ENCODE results near the gene LILRB3.
"Not testable (repeated sequence)": the region's sequence is repeated elsewhere in the genome, so short reads cannot be mapped to it uniquely, and the experiment has no call there.

LILRB3 gene

DNA sequence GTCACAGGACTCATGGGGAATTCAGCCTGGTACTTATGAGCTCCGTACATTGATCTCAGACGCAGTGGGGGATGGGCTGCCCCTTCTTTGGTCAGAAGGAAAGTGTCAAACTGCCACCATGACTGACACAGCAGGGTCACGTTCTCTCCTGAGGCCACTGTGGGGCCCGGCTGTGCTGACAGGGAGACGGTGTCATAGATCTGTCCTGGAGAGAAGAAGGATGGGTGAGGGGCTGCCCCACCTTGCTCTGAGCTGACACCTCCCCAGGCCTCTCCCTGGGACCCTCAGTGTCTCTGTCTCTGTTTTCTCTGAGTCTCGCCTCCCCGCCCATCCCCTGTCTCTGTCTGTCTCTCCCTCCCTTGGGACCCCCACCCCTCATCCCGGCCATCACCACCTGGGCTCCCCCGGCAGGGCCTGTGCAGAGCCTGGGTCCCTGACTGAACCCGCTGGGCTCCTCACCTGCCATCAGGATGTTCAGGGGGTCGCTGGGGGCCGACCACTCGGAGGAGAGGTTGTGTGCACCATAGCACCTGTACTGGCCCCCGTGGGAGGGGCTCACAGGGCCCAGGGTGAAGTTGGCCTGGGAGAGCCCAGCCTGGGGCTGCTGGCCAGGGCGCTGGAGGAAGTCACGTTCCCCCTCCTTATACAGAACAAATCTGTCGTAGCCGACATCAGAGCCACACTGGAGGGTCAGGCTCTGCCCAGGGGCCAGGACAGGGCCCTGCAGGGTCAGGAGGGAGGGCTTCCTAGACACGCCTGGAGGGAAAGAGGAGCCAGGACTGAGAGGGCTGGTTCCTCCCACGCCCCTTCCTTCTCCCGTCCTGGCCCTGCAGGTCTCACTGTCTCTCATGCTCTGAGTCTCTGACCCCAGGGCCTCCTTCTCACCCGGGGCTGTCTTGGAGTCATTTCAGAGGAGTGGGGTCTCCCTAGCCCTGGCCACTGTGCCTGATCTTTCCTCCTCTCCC is 17.8 kb upstream of the LILRB3 start:
- H3K4me1 ChIP-seq (ENCODE audit: insufficient read depth, low read length); H3K4me3 ChIP-seq (ENCODE audit: low read length); H3K27me3 ChIP-seq (ENCODE audit: insufficient read depth, low read length); H3K9me3 ChIP-seq (ENCODE audit: insufficient read depth, low read depth, low read length); H3K9ac ChIP-seq (ENCODE audit: low read depth, low read length); H3K27ac ChIP-seq (ENCODE audit: low read length); H3K36me3 ChIP-seq (ENCODE audit: insufficient read depth, low read depth, low read length): not testable (repeated sequence)

DNA sequence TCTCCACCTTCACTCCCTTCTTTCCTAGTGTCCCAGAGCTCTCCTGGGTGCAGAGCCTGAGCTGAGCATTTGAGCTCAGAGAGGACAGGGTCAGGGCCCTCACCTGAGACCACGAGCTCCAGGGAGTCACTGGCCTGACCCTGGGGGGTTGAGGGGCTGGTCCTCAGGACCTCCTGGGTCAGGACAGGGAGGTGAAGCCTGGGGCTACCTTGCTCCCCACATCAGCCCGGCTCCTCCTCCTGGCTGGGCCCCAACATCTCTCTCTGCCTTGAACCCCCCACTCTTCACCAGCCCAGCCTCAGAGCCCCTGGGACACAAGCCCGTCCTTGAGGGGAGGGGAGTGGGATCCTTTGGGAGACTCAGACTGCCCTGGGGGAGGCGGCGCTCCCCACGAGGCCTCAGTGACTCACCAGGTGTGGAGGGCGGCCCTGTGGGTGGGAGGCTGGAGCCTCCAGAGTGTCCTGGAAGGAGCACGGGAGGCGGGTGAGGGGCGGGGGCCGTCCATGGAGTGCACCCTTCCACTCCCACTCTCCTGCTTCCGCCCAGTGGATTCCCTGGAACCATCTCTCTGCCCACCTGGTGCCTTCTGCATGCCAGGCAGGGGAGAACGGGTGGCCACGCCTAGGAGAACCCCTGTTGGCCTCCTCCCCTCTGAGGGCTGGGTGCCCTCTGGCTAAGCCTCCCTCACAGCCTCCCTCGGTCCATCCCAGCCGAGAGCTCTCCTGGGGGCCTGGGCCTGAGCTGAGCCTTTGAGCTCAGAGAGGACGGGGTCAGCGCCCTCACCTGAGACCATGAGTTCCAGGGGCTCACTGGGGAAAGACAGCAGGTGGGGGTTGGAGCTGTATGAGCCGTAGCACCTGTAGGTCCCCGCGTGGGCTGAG is 16.9 kb upstream of the LILRB3 start:
- H3K9me3 ChIP-seq (ENCODE audit: insufficient read depth, low read depth, low read length); H3K9ac ChIP-seq (ENCODE audit: low read depth, low read length); H3K27me3 ChIP-seq (ENCODE audit: insufficient read depth, low read length); H3K4me3 ChIP-seq (ENCODE audit: low read length); H3K36me3 ChIP-seq (ENCODE audit: insufficient read depth, low read depth, low read length); H3K27ac ChIP-seq (ENCODE audit: low read length); H3K4me1 ChIP-seq (ENCODE audit: insufficient read depth, low read length): not testable (repeated sequence)

DNA sequence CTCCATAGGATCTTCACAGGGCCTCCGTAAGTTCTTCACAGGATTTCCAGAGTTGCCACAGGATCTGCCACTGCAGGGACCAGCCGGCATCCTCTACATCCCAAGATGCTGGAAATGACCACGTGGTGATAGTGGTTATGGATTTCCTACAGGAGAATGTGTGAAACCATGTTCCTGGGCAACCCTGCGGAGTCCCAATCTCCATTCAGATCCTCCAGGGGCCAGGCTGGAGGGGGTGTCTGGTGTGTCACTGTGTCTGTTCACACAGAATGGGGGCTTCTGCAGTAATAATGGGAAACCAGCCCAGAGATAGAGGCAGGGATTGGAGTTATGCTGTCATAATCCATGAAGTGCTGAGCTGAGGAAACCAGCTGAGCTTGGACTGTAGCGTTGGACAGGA is 11.1 kb upstream of the LILRB3 start:
- H3K36me3 ChIP-seq (ENCODE audit: insufficient read depth, low read depth, low read length), result no peaks in the 10 kb centered on the region
- no peak overlapping the region for H3K4me3 ChIP-seq (ENCODE audit: low read length)
- H3K9me3 ChIP-seq (ENCODE audit: insufficient read depth, low read depth, low read length), result peaks cover 7% of the 10 kb centered on the region
- no peaks in the 10 kb centered on the region for H3K4me1 ChIP-seq (ENCODE audit: insufficient read depth, low read length)
- H3K9ac ChIP-seq (ENCODE audit: low read depth, low read length), result no peak overlapping the region
- H3K27me3 ChIP-seq (ENCODE audit: insufficient read depth, low read length), result peaks cover 41% of the 10 kb centered on the region
- H3K27ac ChIP-seq (ENCODE audit: low read length), result no peak overlapping the region

DNA sequence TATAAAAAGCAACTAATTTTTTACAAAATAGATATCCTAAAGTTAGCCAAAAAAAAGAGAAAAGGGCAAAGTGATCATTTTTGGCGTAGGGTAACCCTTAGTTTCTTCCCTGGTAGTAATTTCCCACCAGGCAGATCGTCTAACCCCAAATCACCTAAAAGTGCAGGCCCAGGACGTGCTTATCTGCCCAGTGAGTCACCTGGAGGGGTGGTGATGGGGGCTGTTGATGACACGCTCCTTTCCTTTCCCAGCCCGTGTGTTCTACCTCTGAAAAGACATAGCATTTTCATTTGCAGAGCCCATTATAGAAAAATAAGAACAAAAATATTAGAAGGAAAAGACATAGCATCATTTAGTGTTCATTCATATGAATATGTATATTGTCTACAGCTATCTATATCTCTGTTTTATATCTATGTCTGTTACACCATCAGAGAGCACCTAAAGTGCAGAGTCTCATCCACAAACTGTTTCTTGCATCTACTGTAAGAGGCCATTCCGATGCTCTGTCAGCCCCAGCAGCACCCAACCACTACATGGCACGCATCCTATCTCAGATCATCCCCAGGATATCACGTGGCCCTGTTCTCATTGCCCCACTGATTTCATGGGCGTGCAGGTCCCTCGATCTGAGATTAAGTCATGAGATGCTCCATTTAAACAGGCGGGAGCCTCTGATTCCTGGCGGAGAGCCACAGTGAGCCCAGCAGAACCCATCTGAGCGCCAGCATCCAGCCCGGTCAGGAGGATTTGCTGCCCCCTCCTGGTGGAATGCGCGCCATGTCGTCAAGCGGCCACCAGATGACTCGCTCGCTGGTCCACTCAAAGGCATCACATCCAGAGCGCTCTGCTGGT is 8.5 kb upstream of the LILRB3 start:
- no peak overlapping the region for H3K9ac ChIP-seq (ENCODE audit: low read depth, low read length)
- peaks cover 7% of the 10 kb centered on the region for H3K9me3 ChIP-seq (ENCODE audit: insufficient read depth, low read depth, low read length)
- no peaks in the 10 kb centered on the region for H3K36me3 ChIP-seq (ENCODE audit: insufficient read depth, low read depth, low read length)
- peaks cover 41% of the 10 kb centered on the region for H3K27me3 ChIP-seq (ENCODE audit: insufficient read depth, low read length)
- H3K4me3 ChIP-seq (ENCODE audit: low read length), result no peak overlapping the region
- no peak overlapping the region for H3K27ac ChIP-seq (ENCODE audit: low read length)
- no peaks in the 10 kb centered on the region for H3K4me1 ChIP-seq (ENCODE audit: insufficient read depth, low read length)

DNA sequence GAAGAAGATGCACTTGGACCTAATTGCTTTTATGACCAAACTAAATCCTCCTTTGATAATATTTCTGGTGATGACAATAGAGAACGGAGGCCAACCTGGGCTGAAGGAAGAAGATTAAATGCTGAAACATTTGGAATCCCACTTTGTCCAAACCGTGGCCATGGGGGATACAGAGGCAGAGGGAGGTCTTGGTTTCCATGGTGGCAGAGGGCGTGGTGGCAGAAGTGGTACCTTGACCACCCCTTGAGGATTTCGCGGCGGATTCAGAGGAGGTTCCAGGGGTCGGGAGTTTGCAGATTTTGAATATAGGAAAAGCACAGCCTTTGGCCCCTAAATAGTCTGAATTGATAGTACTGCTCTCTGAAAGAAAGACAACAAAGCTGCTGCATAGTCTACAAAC is 7.2 kb upstream of the LILRB3 start:
- H3K4me3 ChIP-seq (ENCODE audit: low read length), result no peak overlapping the region
- H3K36me3 ChIP-seq (ENCODE audit: insufficient read depth, low read depth, low read length), result no peaks in the 10 kb centered on the region
- no peaks in the 10 kb centered on the region for H3K4me1 ChIP-seq (ENCODE audit: insufficient read depth, low read length)
- no peak overlapping the region for H3K9ac ChIP-seq (ENCODE audit: low read depth, low read length)
- H3K27me3 ChIP-seq (ENCODE audit: insufficient read depth, low read length), result peaks cover 44% of the 10 kb centered on the region
- peaks cover 7% of the 10 kb centered on the region for H3K9me3 ChIP-seq (ENCODE audit: insufficient read depth, low read depth, low read length)
- no peak overlapping the region for H3K27ac ChIP-seq (ENCODE audit: low read length)

DNA sequence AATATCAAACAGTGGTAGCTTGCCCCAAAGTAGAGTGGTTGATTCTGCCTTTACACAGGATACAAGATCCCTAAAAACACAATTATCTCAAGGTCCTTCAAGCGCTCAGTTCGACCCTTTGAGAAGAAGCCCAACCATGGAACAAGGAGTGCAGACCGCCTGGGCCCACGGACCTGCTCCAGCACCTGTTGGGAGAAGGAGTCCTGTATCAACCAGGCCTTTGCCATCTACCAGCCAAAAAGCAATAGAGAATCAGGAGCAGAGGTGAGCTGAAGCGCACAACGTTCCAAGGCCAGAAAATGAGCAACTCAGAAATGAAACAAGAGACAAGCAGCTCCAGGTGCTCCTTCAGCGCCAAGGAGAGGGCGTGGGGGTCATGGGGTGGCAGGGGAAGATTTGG is 6.3 kb upstream of the LILRB3 start:
- Histone ChIP-seq H3K36me3 (ENCODE audit: insufficient read depth, low read depth, low read length) (no peaks in the 10 kb centered on the region), H3K4me1 (ENCODE audit: insufficient read depth, low read length) (no peaks in the 10 kb centered on the region), H3K27ac (ENCODE audit: low read length) (no peak overlapping the region), H3K9ac (ENCODE audit: low read depth, low read length) (no peak overlapping the region), H3K27me3 (ENCODE audit: insufficient read depth, low read length) (peaks cover 40% of the 10 kb centered on the region), H3K4me3 (ENCODE audit: low read length) (no peak overlapping the region), H3K9me3 (ENCODE audit: insufficient read depth, low read depth, low read length) (peaks cover 5% of the 10 kb centered on the region; the same call in 1 of the 2 replicates)

DNA sequence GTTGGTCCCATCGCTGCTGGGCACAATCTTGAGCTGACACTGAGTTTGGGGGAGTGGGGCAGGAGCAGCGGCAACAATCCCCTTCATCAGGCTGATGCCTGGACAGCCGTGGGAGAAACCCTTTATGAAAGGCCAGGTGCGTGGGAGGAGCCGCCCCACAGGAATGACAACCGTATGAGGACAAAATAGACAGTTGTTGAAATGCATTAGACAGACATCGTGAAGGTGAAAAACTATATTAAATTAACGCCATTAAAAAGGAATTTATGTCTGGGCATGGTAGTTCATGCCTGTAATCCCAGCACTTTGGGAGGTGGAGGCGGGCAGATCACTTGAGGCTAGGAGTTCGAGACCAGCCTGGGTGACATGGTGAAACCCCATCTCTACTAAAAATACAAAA is 1.8 kb upstream of the LILRB3 start:
- not testable (repeated sequence) for H3K4me3 ChIP-seq (ENCODE audit: low read length); H3K27ac ChIP-seq (ENCODE audit: low read length); H3K4me1 ChIP-seq (ENCODE audit: insufficient read depth, low read length); H3K9ac ChIP-seq (ENCODE audit: low read depth, low read length); H3K9me3 ChIP-seq (ENCODE audit: insufficient read depth, low read depth, low read length); H3K36me3 ChIP-seq (ENCODE audit: insufficient read depth, low read depth, low read length); H3K27me3 ChIP-seq (ENCODE audit: insufficient read depth, low read length)

DNA sequence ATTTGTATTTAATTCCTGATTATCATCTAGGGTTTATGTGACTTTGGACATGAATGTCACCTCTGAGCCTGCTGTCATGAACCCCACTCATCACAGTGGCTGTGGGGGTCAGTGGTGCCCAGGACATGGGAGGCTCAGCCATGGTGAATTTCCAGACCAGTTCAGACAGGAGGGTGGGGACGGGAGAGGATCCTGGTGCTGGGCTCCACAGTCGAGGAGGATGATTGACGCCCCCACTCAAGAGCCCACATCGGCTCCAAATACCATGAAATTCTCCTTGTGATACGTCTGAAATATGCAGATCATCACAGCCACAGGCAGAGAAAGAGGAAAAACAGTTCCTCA is 1.1 kb upstream of the LILRB3 start:
- H3K9ac ChIP-seq (ENCODE audit: low read depth, low read length); H3K4me3 ChIP-seq (ENCODE audit: low read length); H3K27ac ChIP-seq (ENCODE audit: low read length); H3K36me3 ChIP-seq (ENCODE audit: insufficient read depth, low read depth, low read length); H3K9me3 ChIP-seq (ENCODE audit: insufficient read depth, low read depth, low read length); H3K4me1 ChIP-seq (ENCODE audit: insufficient read depth, low read length); H3K27me3 ChIP-seq (ENCODE audit: insufficient read depth, low read length): not testable (repeated sequence)

DNA sequence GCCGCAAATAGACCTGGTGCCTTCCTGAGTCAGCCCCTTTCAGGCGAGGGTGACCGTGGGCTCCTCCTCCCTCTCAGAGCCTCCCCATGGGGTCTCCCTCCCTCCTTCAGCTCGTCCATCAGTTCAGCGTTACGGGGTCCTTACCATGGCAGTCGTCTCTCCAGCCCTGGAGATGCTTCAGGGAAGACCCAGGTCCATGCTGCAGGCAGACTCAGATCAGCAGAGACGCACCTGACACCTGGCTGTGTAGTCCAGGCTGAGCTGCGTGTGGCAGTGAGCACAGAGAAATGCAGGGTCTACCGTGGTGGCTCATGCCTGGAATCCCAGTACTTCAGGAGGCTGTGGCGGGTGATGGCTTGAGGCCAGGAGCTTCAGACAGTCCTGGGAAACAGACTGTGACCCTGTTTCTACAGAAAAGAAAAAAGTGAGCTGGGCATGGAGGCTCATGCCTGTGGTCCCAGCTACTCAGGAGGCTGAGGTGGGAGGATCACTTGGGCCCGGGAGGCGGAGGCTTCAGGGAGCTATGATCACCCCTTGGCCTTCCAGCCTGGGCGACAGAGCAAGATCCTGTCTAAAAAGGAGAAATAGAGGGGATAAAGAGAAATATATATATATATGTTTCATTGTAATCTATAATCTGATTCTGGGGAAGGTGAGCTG is 600 bp upstream of the LILRB3 start:
- H3K4me1 ChIP-seq (ENCODE audit: insufficient read depth, low read length); H3K9me3 ChIP-seq (ENCODE audit: insufficient read depth, low read depth, low read length); H3K27ac ChIP-seq (ENCODE audit: low read length); H3K4me3 ChIP-seq (ENCODE audit: low read length); H3K27me3 ChIP-seq (ENCODE audit: insufficient read depth, low read length); H3K36me3 ChIP-seq (ENCODE audit: insufficient read depth, low read depth, low read length); H3K9ac ChIP-seq (ENCODE audit: low read depth, low read length): not testable (repeated sequence)

DNA sequence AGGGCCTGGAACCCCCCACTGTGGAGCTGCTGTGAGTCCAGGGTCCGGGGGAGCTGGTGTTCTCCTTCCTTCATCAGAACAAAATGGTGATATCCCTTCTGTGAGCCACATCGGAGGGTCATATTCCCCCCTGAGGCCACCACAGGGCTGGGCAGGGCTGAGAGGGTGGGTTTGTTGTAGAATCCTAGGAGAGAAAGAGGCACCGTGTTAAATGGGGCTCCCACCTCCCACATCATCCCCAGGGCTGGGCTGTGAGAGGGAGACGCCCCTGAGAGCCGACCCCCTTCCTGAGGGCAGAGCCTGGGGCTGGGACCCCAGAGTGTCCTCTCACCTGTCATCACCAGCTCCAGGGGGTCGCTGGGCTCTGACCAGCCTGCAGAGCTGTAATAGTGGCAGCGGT is 860 bp downstream of the LILRB3 start:
- H3K27ac ChIP-seq (ENCODE audit: low read length); H3K4me1 ChIP-seq (ENCODE audit: insufficient read depth, low read length); H3K36me3 ChIP-seq (ENCODE audit: insufficient read depth, low read depth, low read length); H3K9me3 ChIP-seq (ENCODE audit: insufficient read depth, low read depth, low read length); H3K27me3 ChIP-seq (ENCODE audit: insufficient read depth, low read length); H3K4me3 ChIP-seq (ENCODE audit: low read length); H3K9ac ChIP-seq (ENCODE audit: low read depth, low read length): not testable (repeated sequence)

DNA sequence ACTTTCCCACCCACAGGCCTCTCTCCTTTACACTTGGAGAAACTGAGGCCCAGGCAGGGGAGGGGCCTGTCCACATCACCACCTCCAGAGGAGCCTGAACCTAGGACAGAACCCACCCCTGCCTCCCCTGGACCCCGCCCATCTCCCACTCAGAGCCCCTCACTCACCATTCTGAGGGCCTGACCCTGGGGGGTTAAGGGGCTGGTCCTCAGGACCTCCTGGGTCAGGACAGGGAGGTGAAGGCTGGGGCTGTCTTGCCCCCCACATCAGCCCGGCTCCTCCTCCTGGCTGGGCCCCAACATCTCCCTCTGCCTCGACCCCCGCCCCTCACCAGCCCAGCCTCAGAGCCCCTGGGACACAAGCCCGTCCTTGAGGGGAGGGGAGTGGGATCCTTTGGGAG is 3.1 kb downstream of the LILRB3 start:
- not testable (repeated sequence) for H3K27me3 ChIP-seq (ENCODE audit: insufficient read depth, low read length); H3K9me3 ChIP-seq (ENCODE audit: insufficient read depth, low read depth, low read length); H3K9ac ChIP-seq (ENCODE audit: low read depth, low read length); H3K4me1 ChIP-seq (ENCODE audit: insufficient read depth, low read length); H3K27ac ChIP-seq (ENCODE audit: low read length); H3K4me3 ChIP-seq (ENCODE audit: low read length); H3K36me3 ChIP-seq (ENCODE audit: insufficient read depth, low read depth, low read length)
